A549 (cell line): ENCODE data around the gene CORO2B.

ENCODE experiments used
- CHD2 ChIP-seq: fragments of 150-350 bp; IDR thresholded peaks from 2 replicates; pipeline ENCODE4 v1.6.1; 2014; ENCODE audit warnings: low read length; ENCODE audit not compliant: partially characterized antibody
- CTCF ChIP-seq: fragments of >200 bp; sonication (Bioruptor Twin); formaldehyde crosslinking; IDR thresholded peaks from 3 replicates; pipeline ENCODE4 v1.5.1; 2016
- EP300 ChIP-seq, 2 experiments: fragments of >200 bp; sonication (Bioruptor Twin); formaldehyde crosslinking; IDR thresholded peaks; 2 replicates in 1 of 2; 3 replicates in 1 of 2; pipeline ENCODE4 v1.6.1; 2016 to 2017
- FOSL2 ChIP-seq, 2 experiments: fragments of 450-650 bp in 1 of 2; fragments of >200 bp in 1 of 2; sonication (Bioruptor Twin) in 1 of 2; formaldehyde crosslinking; IDR thresholded peaks; 2 replicates each; pipeline versions ENCODE4 v1.5.0 to v1.6.1; 2016 to 2020; ENCODE audit warnings: mild to moderate bottlenecking in 1 of 2, moderate library complexity in 1 of 2
- HDAC2 ChIP-seq: fragments of 200-600 bp; sonication (generic); IDR thresholded peaks from 2 replicates; pipeline ENCODE4 v1.6.1; 2016
- KDM5A ChIP-seq: fragments of 200-600 bp; sonication (generic); IDR thresholded peaks from 2 replicates; pipeline ENCODE4 v1.6.1; 2016; ENCODE audit warnings: antibody characterized with exemption, mild to moderate bottlenecking
- NFE2L2 ChIP-seq: fragments of 150-350 bp; conservative IDR thresholded peaks from 2 replicates; pipeline ENCODE4 v1.6.1; 2014; ENCODE audit warnings: low read length
- PHF8 ChIP-seq: fragments of 200-600 bp; sonication (generic); IDR thresholded peaks from 2 replicates; pipeline ENCODE4 v1.6.1; 2016; ENCODE audit warnings: low read depth, mild to moderate bottlenecking, antibody characterized with exemption, moderate library complexity, borderline replicate concordance
- REST ChIP-seq: fragments of 200-600 bp; sonication (generic); IDR thresholded peaks from 2 replicates; pipeline ENCODE4 v1.6.1; 2016; ENCODE audit warnings: antibody characterized with exemption, mild to moderate bottlenecking, moderate library complexity
- RFX5 ChIP-seq: fragments of 450-650 bp; IDR thresholded peaks from 2 replicates; pipeline ENCODE4 v1.7.1; 2014; ENCODE audit warnings: antibody characterized with exemption, mild to moderate bottlenecking, moderate library complexity
- SREBF2 ChIP-seq: fragments of 450-650 bp; IDR thresholded peaks from 2 replicates; pipeline ENCODE4 v1.6.1; 2014; ENCODE audit warnings: mild to moderate bottlenecking, moderate library complexity
- TP53 ChIP-seq: fragments of 250-450 bp; sonication (Bioruptor Pico); IDR thresholded peaks from 2 replicates; pipeline ENCODE4 v1.5.0; 2021; ENCODE audit warnings: mild to moderate bottlenecking, moderate library complexity
- USF2 ChIP-seq: fragments of 450-650 bp; IDR thresholded peaks from 2 replicates; pipeline ENCODE4 v1.6.1; 2014; ENCODE audit warnings: antibody characterized with exemption

DNA sequence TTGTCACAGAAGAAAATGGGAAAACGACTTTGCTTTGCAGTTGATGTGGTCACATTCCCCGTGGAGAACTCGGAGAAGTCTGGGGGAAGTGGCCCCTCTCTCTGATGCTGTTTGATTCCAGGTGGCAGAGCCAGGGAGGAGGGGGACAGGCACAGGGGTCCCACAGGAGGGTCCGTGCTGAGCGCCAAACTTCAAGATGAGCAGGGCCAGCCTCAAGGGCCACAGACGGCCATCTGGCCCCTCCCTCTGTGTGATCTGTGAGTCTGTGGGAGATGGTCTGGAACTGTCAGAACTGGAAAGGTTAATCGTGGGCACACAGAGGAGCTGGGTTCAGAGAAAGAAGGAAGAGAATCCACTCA, 23.1 kb upstream of the CORO2B start:
- TF ChIP-seq EP300 (IDR thresholded peaks at IDR 0.05) (no peak), REST (no peak), USF2 (no peak), CTCF (no peak), TP53 (CRISPR knock-in tag) (no peak), NFE2L2 (no peak), SREBF2 (no peak), KDM5A (no peak), RFX5 (no peak), CHD2 (no peak), PHF8 (no peak), HDAC2 (no peak), FOSL2 (IDR thresholded peaks at IDR 0.05) (no peak), FOSL2 (CRISPR knock-in tag; IDR thresholded peaks at IDR 0.05) (no peak)
